H7 (cell line): Measurements from ENCODE around the gene SYTL2. TPM values are rescaled to one million over a fixed set of nuclear protein-coding genes. Genes with fewer than 3 reads are reported as not detected.
A peak's percentile ranks its signal among the peaks of the same experiment; 100 is the strongest.

Experiments used
- DNase-seq: peaks from one replicate; pipeline ENCODE4 v3.0.0; 2012
- H3K27me3 ChIP-seq: 2 replicates; pipeline ENCODE4 v1.6.0; 2011; ENCODE audit warnings: mild to moderate bottlenecking, low read length; ENCODE audit not compliant: control insufficient read depth, insufficient read depth
- H3K36me3 ChIP-seq: replicated peaks from 2 replicates; pipeline ENCODE4 v1.5.1; 2011; ENCODE audit warnings: low read length; ENCODE audit not compliant: control insufficient read depth, insufficient read depth
- H3K4me3 ChIP-seq: 2 replicates; pipeline ENCODE4 v1.5.1; 2011; ENCODE audit warnings: low read depth, mild to moderate bottlenecking, control low read depth, low read length, moderate library complexity; ENCODE audit not compliant: insufficient read depth
- total RNA-seq: library from RNA; depleted of rRNA; stranded (reverse); fragments of >200 nt; shearing (Covaris generic); gene quantifications from 2 replicates; pipeline ENCODE4 v1.2.3, GENCODE V29; 2014

SYTL2 gene
- total RNA-seq, 1 experiment from 2014 or later: 1.4 TPM

- H3K27me3 ChIP-seq: peaks cover 29% of the 10 kb centered on the region
- H3K36me3 ChIP-seq: no peaks in the 10 kb centered on the region
- no peak overlapping the region for H3K4me3 ChIP-seq
- DNase-seq: no peak
Observed at GRCh38 chr11:85813721-85814120, 2.8 kb upstream of the SYTL2 start.

GRCh38 chr11:85811624-85812023, 683 bp upstream of the SYTL2 start:
- no peak for DNase-seq
- Histone ChIP-seq H3K27me3 (peaks cover 29% of the 10 kb centered on the region), H3K36me3 (no peaks in the 10 kb centered on the region), H3K4me3 (peak overlapping the region; percentile 58)

- Histone ChIP-seq H3K4me3 (peak overlapping the region; percentile 74), H3K27me3 (peaks cover 29% of the 10 kb centered on the region), H3K36me3 (no peaks in the 10 kb centered on the region)
- peak; percentile 40 for DNase-seq
Observed at GRCh38 chr11:85810521-85810870, 445 bp downstream of the SYTL2 start.

- Histone ChIP-seq H3K36me3 (no peaks in the 10 kb centered on the region), H3K4me3 (peak overlapping the region; percentile 74; the same call in 1 of the 2 replicates), H3K27me3 (peaks cover 29% of the 10 kb centered on the region)
- peak; percentile 43 for DNase-seq
Observed at GRCh38 chr11:85809863-85810262, 1.1 kb downstream of the SYTL2 start.

GRCh38 chr11:85809191-85809590, 1.8 kb downstream of the SYTL2 start:
- Histone ChIP-seq H3K4me3 (no peak overlapping the region), H3K27me3 (peaks cover 29% of the 10 kb centered on the region)
- no peak for DNase-seq

GRCh38 chr11:85806876-85807275, 4.1 kb downstream of the SYTL2 start:
- no peak for DNase-seq
- no peak overlapping the region for H3K4me3 ChIP-seq
- no peaks in the 10 kb centered on the region for H3K36me3 ChIP-seq
- H3K27me3 ChIP-seq: peaks cover 15% of the 10 kb centered on the region

More at GRCh38 chr11:85809191-85809590, 1.8 kb downstream of the SYTL2 start:
- no peaks in the 10 kb centered on the region for H3K36me3 ChIP-seq

- no peak for DNase-seq
- no peaks in the 10 kb centered on the region for H3K36me3 ChIP-seq
- peaks cover 11% of the 10 kb centered on the region for H3K27me3 ChIP-seq
- H3K4me3 ChIP-seq: no peak overlapping the region
Observed at GRCh38 chr11:85806016-85806415, 4.9 kb downstream of the SYTL2 start.

- H3K36me3 ChIP-seq: no peaks in the 10 kb centered on the region
- no peak for DNase-seq
- no peak overlapping the region for H3K4me3 ChIP-seq
- H3K27me3 ChIP-seq: peaks cover 6% of the 10 kb centered on the region
Observed at GRCh38 chr11:85805387-85805786, 5.6 kb downstream of the SYTL2 start.

GRCh38 chr11:85803920-85804319, 7.0 kb downstream of the SYTL2 start:
- DNase-seq: no peak
- no peak overlapping the region for H3K4me3 ChIP-seq
- no peaks in the 10 kb centered on the region for H3K27me3 ChIP-seq
- no peaks in the 10 kb centered on the region for H3K36me3 ChIP-seq

- H3K4me3 ChIP-seq: no peak overlapping the region
- no peak for DNase-seq
- no peaks in the 10 kb centered on the region for H3K36me3 ChIP-seq
- no peaks in the 10 kb centered on the region for H3K27me3 ChIP-seq
Observed at GRCh38 chr11:85803303-85803702, 7.6 kb downstream of the SYTL2 start.

- DNase-seq: no peak
- no peaks in the 10 kb centered on the region for H3K36me3 ChIP-seq
- H3K4me3 ChIP-seq: no peak overlapping the region
- no peaks in the 10 kb centered on the region for H3K27me3 ChIP-seq
Observed at GRCh38 chr11:85801527-85801926, 9.4 kb downstream of the SYTL2 start.

- Histone ChIP-seq H3K36me3 (no peaks in the 10 kb centered on the region), H3K27me3 (no peaks in the 10 kb centered on the region), H3K4me3 (no peak overlapping the region)
- no peak for DNase-seq
Observed at GRCh38 chr11:85800595-85801342, 10.2 kb downstream of the SYTL2 start.

- Histone ChIP-seq H3K27me3 (no peaks in the 10 kb centered on the region), H3K4me3 (no peak overlapping the region), H3K36me3 (no peaks in the 10 kb centered on the region)
- no peak for DNase-seq
Observed at GRCh38 chr11:85799142-85799541, 11.8 kb downstream of the SYTL2 start.

GRCh38 chr11:85798361-85798760, 12.6 kb downstream of the SYTL2 start:
- Histone ChIP-seq H3K27me3 (no peaks in the 10 kb centered on the region), H3K36me3 (no peaks in the 10 kb centered on the region), H3K4me3 (no peak overlapping the region)
- DNase-seq: no peak

- H3K27me3 ChIP-seq: no peaks in the 10 kb centered on the region
- no peaks in the 10 kb centered on the region for H3K36me3 ChIP-seq
- no peak overlapping the region for H3K4me3 ChIP-seq
- no peak for DNase-seq
Observed at GRCh38 chr11:85795712-85796487, 15.0 kb downstream of the SYTL2 start.
